Astrocyte (in vitro differentiated cells and primary cell): ENCODE measurements around the gene THRB. TPM values are rescaled to one million over a fixed set of nuclear protein-coding genes. Genes with fewer than 3 reads are reported as not detected.

Experiments used
- DNase-seq: peaks from one replicate; pipeline ENCODE4 v3.0.0-alpha.2; 2010; ENCODE audit warnings: low read depth
- FAIRE-seq: peaks from 2 replicates; lab custom pipeline; 2011; peaks lifted over from hg19 to GRCh38; lab: Jason Lieb, UNC
- H2AFZ ChIP-seq: 2 replicates; pipeline ENCODE4 v1.6.0; 2012; ENCODE audit warnings: low read depth, low read length, inconsistent platforms
- H3K27ac ChIP-seq: 2 replicates; pipeline ENCODE4 v1.5.1; 2011; ENCODE audit warnings: low read depth, low read length, inconsistent platforms
- H3K27me3 ChIP-seq: 2 replicates; pipeline ENCODE4 v1.6.0; 2011; ENCODE audit warnings: low read length, inconsistent platforms; ENCODE audit not compliant: insufficient read depth
- H3K36me3 ChIP-seq: 2 replicates; pipeline ENCODE4 v1.5.1; 2011; ENCODE audit warnings: low read length, inconsistent platforms; ENCODE audit not compliant: insufficient read depth
- H3K4me1 ChIP-seq: 2 replicates; pipeline ENCODE4 v1.5.1; 2011; ENCODE audit warnings: low read length, inconsistent platforms; ENCODE audit not compliant: insufficient read depth
- H3K4me2 ChIP-seq: 2 replicates; pipeline ENCODE4 v1.6.0; 2012; ENCODE audit warnings: low read length, inconsistent platforms
- H3K4me3 ChIP-seq: 2 replicates; pipeline ENCODE4 v1.5.1; 2011; ENCODE audit warnings: low read depth, mild to moderate bottlenecking, low read length, inconsistent platforms; ENCODE audit not compliant: insufficient read depth
- H3K79me2 ChIP-seq: 2 replicates; pipeline ENCODE4 v1.6.0; 2012; ENCODE audit warnings: mild to moderate bottlenecking, low read length, inconsistent platforms; ENCODE audit not compliant: insufficient read depth
- H3K9ac ChIP-seq: 2 replicates; pipeline ENCODE4 v1.6.0; 2012; ENCODE audit warnings: mild to moderate bottlenecking, low read length, inconsistent platforms
- H3K9me3 ChIP-seq: 2 replicates; pipeline ENCODE4 v1.5.1; 2012; ENCODE audit warnings: low read depth, mild to moderate bottlenecking, low read length, inconsistent platforms; ENCODE audit not compliant: insufficient read depth
- H4K20me1 ChIP-seq: 2 replicates; pipeline ENCODE4 v1.6.0; 2012; ENCODE audit warnings: low read length, inconsistent platforms; ENCODE audit not compliant: insufficient read depth
- H3K27ac Mint-ChIP-seq: one replicate; pipeline ENCODE4 v1.8.0; 2021; ENCODE audit warnings: mild to moderate bottlenecking, mixed read lengths; ENCODE audit not compliant: unreplicated experiment
- H3K27me3 Mint-ChIP-seq: one replicate; pipeline ENCODE4 v1.8.0; 2021; ENCODE audit warnings: low read depth, mixed read lengths; ENCODE audit not compliant: unreplicated experiment
- H3K36me3 Mint-ChIP-seq: one replicate; pipeline ENCODE4 v1.8.0; 2021; ENCODE audit warnings: low read depth, mixed read lengths; ENCODE audit not compliant: unreplicated experiment
- H3K4me1 Mint-ChIP-seq: one replicate; pipeline ENCODE4 v1.8.0; 2021; ENCODE audit warnings: low read depth, mixed read lengths; ENCODE audit not compliant: unreplicated experiment
- H3K4me3 Mint-ChIP-seq: one replicate; pipeline ENCODE4 v1.8.0; 2021; ENCODE audit warnings: mild to moderate bottlenecking, moderate library complexity, mixed read lengths; ENCODE audit not compliant: unreplicated experiment
- H3K9me3 Mint-ChIP-seq: one replicate; pipeline ENCODE4 v1.8.0; 2021; ENCODE audit warnings: mild to moderate bottlenecking, mixed read lengths; ENCODE audit not compliant: unreplicated experiment
- CTCF ChIP-seq: IDR thresholded peaks from 2 replicates; pipeline ENCODE4 v1.5.1; 2011; ENCODE audit warnings: low read depth, mild to moderate bottlenecking, inconsistent platforms, low read length, moderate library complexity; ENCODE audit not compliant: insufficient read depth
- EZH2 ChIP-seq: IDR thresholded peaks from 2 replicates; pipeline ENCODE4 v1.6.1; 2012; ENCODE audit warnings: mild to moderate bottlenecking, low read length, inconsistent platforms; ENCODE audit not compliant: insufficient read depth
- total RNA-seq: library from RNA; stranded (reverse); gene quantifications from 2 replicates; pipeline ENCODE4 v1.2.1, GENCODE V29; 2021

The THRB gene
- total RNA-seq, 1 donor from 2014 or later = 8.5 TPM

- Histone ChIP-seq H2AFZ (no peak overlapping the region), H3K79me2 (no peaks in the 10 kb centered on the region), H3K4me1 (no peaks in the 10 kb centered on the region), H4K20me1 (no peaks in the 10 kb centered on the region), H3K36me3 (no peaks in the 10 kb centered on the region), H3K27ac (no peak overlapping the region), H3K27me3 (no peaks in the 10 kb centered on the region), H3K9ac (no peak overlapping the region), H3K9me3 (no peaks in the 10 kb centered on the region), H3K4me2 (no peak overlapping the region), H3K4me3 (no peak overlapping the region)
- no peak for FAIRE-seq
- H3K36me3 Mint-ChIP-seq = no peaks in the 10 kb centered on the region
- H3K9me3 Mint-ChIP-seq = no peaks in the 10 kb centered on the region
- peak overlapping the region; percentile 3 for H3K4me3 Mint-ChIP-seq
- H3K27me3 Mint-ChIP-seq = no peaks in the 10 kb centered on the region
- H3K27ac Mint-ChIP-seq = peak overlapping the region; percentile 77
- no peak for DNase-seq
- TF ChIP-seq EZH2 = no peak
- TF ChIP-seq CTCF = no peak
- H3K4me1 Mint-ChIP-seq = peaks cover 11% of the 10 kb centered on the region
Observed at GRCh38 chr3:24161841-24162240, 332.8 kb downstream of the THRB start.

GRCh38 chr3:24160424-24161095 lies 334.1 kb downstream of the THRB start:
- Mint-ChIP-seq H3K27ac (no peak overlapping the region), H3K27me3 (no peaks in the 10 kb centered on the region), H3K9me3 (no peaks in the 10 kb centered on the region), H3K4me1 (peaks cover 20% of the 10 kb centered on the region), H3K36me3 (no peaks in the 10 kb centered on the region), H3K4me3 (no peak overlapping the region)
- FAIRE-seq (no peak), DNase-seq (peak; percentile 10)
- TF ChIP-seq CTCF (no peak), EZH2 (no peak)
- Histone ChIP-seq H3K27me3 (no peaks in the 10 kb centered on the region), H3K4me3 (no peak overlapping the region), H3K4me1 (no peaks in the 10 kb centered on the region), H3K4me2 (no peak overlapping the region), H3K9me3 (no peaks in the 10 kb centered on the region), H3K36me3 (no peaks in the 10 kb centered on the region), H3K79me2 (no peaks in the 10 kb centered on the region), H4K20me1 (no peaks in the 10 kb centered on the region), H3K27ac (no peak overlapping the region), H2AFZ (no peak overlapping the region), H3K9ac (no peak overlapping the region)

GRCh38 chr3:24158761-24159454 lies 335.7 kb downstream of the THRB start:
- Mint-ChIP-seq H3K4me3 (no peak overlapping the region), H3K36me3 (no peaks in the 10 kb centered on the region), H3K27ac (no peak overlapping the region), H3K27me3 (no peaks in the 10 kb centered on the region), H3K4me1 (peaks cover 34% of the 10 kb centered on the region), H3K9me3 (no peaks in the 10 kb centered on the region)
- Histone ChIP-seq H4K20me1 (no peaks in the 10 kb centered on the region), H3K27ac (no peak overlapping the region), H3K36me3 (no peaks in the 10 kb centered on the region), H3K27me3 (no peaks in the 10 kb centered on the region), H3K4me3 (no peak overlapping the region), H3K4me2 (no peak overlapping the region), H3K9me3 (no peaks in the 10 kb centered on the region), H3K9ac (no peak overlapping the region), H3K4me1 (no peaks in the 10 kb centered on the region), H2AFZ (no peak overlapping the region), H3K79me2 (no peaks in the 10 kb centered on the region)
- TF ChIP-seq CTCF (no peak), EZH2 (no peak)
- no peak for FAIRE-seq
- DNase-seq = no peak
